GM23338 (cell line): Measurements from ENCODE around the gene SLC35D2. TPM values are rescaled to one million over a fixed set of nuclear protein-coding genes. Genes with fewer than 3 reads are reported as not detected.

ENCODE experiments used
- ATAC-seq: fragments of 200-7000 bp; cut with Tn5 transposase; 3 replicates; pipeline ENCODE4 v1.9.1; 2020
- DNase-seq: peaks from one replicate; pipeline ENCODE4 v3.0.0-alpha.2; 2015; ENCODE audit warnings: low spot score
- H2AFZ ChIP-seq: fragments of 200-600 bp; sonication (generic); 2 replicates; pipeline ENCODE4 v1.8.0; 2016; ENCODE audit warnings: antibody characterized with exemption, mild to moderate bottlenecking, moderate library complexity
- H3F3A ChIP-seq: fragments of 200-600 bp; sonication (generic); replicated peaks from 2 replicates; pipeline ENCODE4 v1.8.0; 2017; ENCODE audit warnings: antibody characterized with exemption, mixed run types, low read depth
- H3K27ac ChIP-seq: fragments of 200-600 bp; sonication (generic); 2 replicates; pipeline ENCODE4 v1.6.1; 2016; ENCODE audit warnings: low read depth
- H3K27me3 ChIP-seq: fragments of 200-600 bp; sonication (generic); 2 replicates; pipeline ENCODE4 v1.8.0; 2016; ENCODE audit warnings: mild to moderate bottlenecking, mixed run types, moderate library complexity; ENCODE audit not compliant: insufficient read depth
- H3K36me3 ChIP-seq: fragments of 200-600 bp; sonication (generic); 2 replicates; pipeline ENCODE4 v1.8.0; 2016; ENCODE audit warnings: mild to moderate bottlenecking; ENCODE audit not compliant: insufficient read depth
- H3K4me1 ChIP-seq: fragments of 200-600 bp; sonication (generic); 2 replicates; pipeline ENCODE4 v1.8.0; 2016; ENCODE audit warnings: mild to moderate bottlenecking, moderate library complexity; ENCODE audit not compliant: insufficient read depth
- H3K4me2 ChIP-seq: fragments of 200-600 bp; sonication (generic); 2 replicates; pipeline ENCODE4 v1.7.1; 2017; ENCODE audit warnings: mixed run types
- H3K4me3 ChIP-seq: fragments of 200-600 bp; sonication (generic); 2 replicates; pipeline ENCODE4 v1.6.1; 2016; ENCODE audit warnings: mixed run types
- H3K79me2 ChIP-seq: fragments of 200-600 bp; sonication (generic); replicated peaks from 2 replicates; pipeline ENCODE4 v1.8.0; 2017; ENCODE audit warnings: mild to moderate bottlenecking; ENCODE audit not compliant: insufficient read depth
- H3K9me2 ChIP-seq: fragments of 200-600 bp; sonication (generic); 2 replicates; pipeline ENCODE4 v1.8.0; 2017; ENCODE audit not compliant: insufficient read depth
- H4K20me1 ChIP-seq: fragments of 200-600 bp; sonication (generic); replicated peaks from 2 replicates; pipeline ENCODE4 v1.8.0; 2017; ENCODE audit warnings: mild to moderate bottlenecking; ENCODE audit not compliant: insufficient read depth
- H3K27ac Mint-ChIP-seq: 2 replicates; pipeline ENCODE4 v1.8.0; 2020; ENCODE audit warnings: inconsistent platforms, mild to moderate bottlenecking, moderate library complexity, mixed read lengths
- H3K27me3 Mint-ChIP-seq: 3 replicates; pipeline ENCODE4 v1.8.0; 2022; ENCODE audit warnings: low read depth, mild to moderate bottlenecking, moderate library complexity, mixed read lengths, inconsistent platforms; ENCODE audit not compliant: insufficient read depth, poor library complexity
- H3K36me3 Mint-ChIP-seq: 3 replicates; pipeline ENCODE4 v1.8.0; 2021; ENCODE audit warnings: low read depth, mild to moderate bottlenecking, inconsistent platforms, moderate library complexity, mixed read lengths
- H3K4me1 Mint-ChIP-seq: 3 replicates; pipeline ENCODE4 v1.8.0; 2020; ENCODE audit warnings: mild to moderate bottlenecking, inconsistent platforms, mixed read lengths
- H3K4me3 Mint-ChIP-seq: 3 replicates; pipeline ENCODE4 v1.8.0; 2021; ENCODE audit warnings: moderate library complexity, mild to moderate bottlenecking, inconsistent platforms, mixed read lengths
- H3K9me3 Mint-ChIP-seq: 3 replicates; pipeline ENCODE4 v1.8.0; 2020; ENCODE audit warnings: moderate library complexity, mild to moderate bottlenecking, inconsistent platforms, mixed read lengths
- CTCF ChIP-seq, 2 experiments: fragments of 200-600 bp in 1 of 2; sonication (generic) in 1 of 2; conservative IDR thresholded peaks; 2 replicates each; pipeline versions ENCODE4 v1.5.1 to v1.6.1; 2016 to 2017; ENCODE audit warnings: antibody characterized with exemption in 2 of 2, low read depth in 2 of 2, mild to moderate bottlenecking in 2 of 2, moderate library complexity in 1 of 2
- EZH2 ChIP-seq: fragments of 200-600 bp; sonication (generic); IDR thresholded peaks from one replicate; pipeline ENCODE4 v1.8.0; 2017; ENCODE audit warnings: antibody characterized with exemption, mild to moderate bottlenecking, low read depth; ENCODE audit not compliant: unreplicated experiment
- EZH2phosphoT487 ChIP-seq: fragments of 200-600 bp; sonication (generic); IDR thresholded peaks from one replicate; pipeline ENCODE4 v1.8.1; 2018; ENCODE audit warnings: antibody characterized with exemption; ENCODE audit not compliant: unreplicated experiment
- JUNB ChIP-seq: IDR thresholded peaks from one replicate; pipeline ENCODE4 v1.6.1; 2016; ENCODE audit warnings: antibody characterized with exemption; ENCODE audit not compliant: unreplicated experiment
- NANOG ChIP-seq: IDR thresholded peaks from 2 replicates; pipeline ENCODE4 v1.6.1; 2016; ENCODE audit warnings: antibody characterized with exemption, borderline replicate concordance
- REST ChIP-seq: IDR thresholded peaks from one replicate; pipeline ENCODE4 v1.6.1; 2018; ENCODE audit warnings: antibody characterized with exemption; ENCODE audit not compliant: unreplicated experiment
- STAT1 ChIP-seq: IDR thresholded peaks from one replicate; pipeline ENCODE4 v1.6.1; 2016; ENCODE audit warnings: antibody characterized with exemption; ENCODE audit not compliant: unreplicated experiment
- ZNF462 ChIP-seq: fragments of 250-450 bp; sonication (Bioruptor Pico); IDR thresholded peaks from 2 replicates; pipeline ENCODE4 v1.5.0; 2020; ENCODE audit warnings: mild to moderate bottlenecking, moderate library complexity
- polyA plus RNA-seq: library from polyadenylated mRNA; unstranded; fragments of >200 nt; fragmentation: Nextera tagmentation; extraction: Ambion mirVana; gene quantifications from 2 replicates; pipeline ENCODE4 v1.2.1, GENCODE V29; 2016
- total RNA-seq: library from RNA; depleted of rRNA; stranded (reverse); fragments of >200 nt; shearing (Covaris generic); gene quantifications from 2 replicates; pipeline ENCODE4 v1.2.3, GENCODE V29; 2014

The SLC35D2 gene
- total and polyA plus RNA-seq, 2 experiments from 2014 or later, result 8.2 to 14.4 TPM

- Mint-ChIP-seq H3K36me3 (no peaks in the 10 kb centered on the region), H3K4me3 (no peak overlapping the region), H3K4me1 (peaks cover 27% of the 10 kb centered on the region), H3K9me3 (no peaks in the 10 kb centered on the region), H3K27me3 (peaks cover 8% of the 10 kb centered on the region), H3K27ac (no peak overlapping the region)
- Histone ChIP-seq H3K36me3 (no peaks in the 10 kb centered on the region), H4K20me1 (no peaks in the 10 kb centered on the region), H2AFZ (no peak overlapping the region), H3K27ac (no peak overlapping the region), H3K79me2 (no peaks in the 10 kb centered on the region), H3F3A (peaks cover 3% of the 10 kb centered on the region), H3K4me1 (peaks cover 18% of the 10 kb centered on the region), H3K4me3 (no peak overlapping the region), H3K9me2 (no peaks in the 10 kb centered on the region), H3K4me2 (no peak overlapping the region), H3K27me3 (no peaks in the 10 kb centered on the region)
- no peak for TF ChIP-seq CTCF (conservative IDR thresholded peaks at IDR 0.05; ENCODE audit: low read depth in 2 of 2)
- no peak for DNase-seq
- no peak for ATAC-seq
Observed at GRCh38 chr9:96381125-96381524, 2.4 kb downstream of the SLC35D2 start.

- no peaks in the 10 kb centered on the region for H3K9me3 Mint-ChIP-seq
- no peak for DNase-seq
- no peak overlapping the region for H3K27ac Mint-ChIP-seq
- TF ChIP-seq REST, result no peak
- TF ChIP-seq NANOG, result no peak
- TF ChIP-seq STAT1, result no peak
- no peak for TF ChIP-seq CTCF (conservative IDR thresholded peaks at IDR 0.05; ENCODE audit: low read depth in 2 of 2)
- TF ChIP-seq ZNF462, result no peak
- no peak for TF ChIP-seq EZH2phosphoT487
- TF ChIP-seq JUNB, result no peak
- no peak for TF ChIP-seq EZH2
Observed at GRCh38 chr9:96379461-96379860, 4.0 kb downstream of the SLC35D2 start.

More at GRCh38 chr9:96379461-96379860, 4.0 kb downstream of the SLC35D2 start:
- Histone ChIP-seq H3K36me3 (no peaks in the 10 kb centered on the region), H3K27me3 (no peaks in the 10 kb centered on the region), H4K20me1 (no peaks in the 10 kb centered on the region), H3K79me2 (no peaks in the 10 kb centered on the region), H3K4me1 (peaks cover 18% of the 10 kb centered on the region), H3K27ac (no peak overlapping the region), H3F3A (peaks cover 3% of the 10 kb centered on the region; the same call in 1 of the 2 replicates), H3K4me3 (no peak overlapping the region), H3K4me2 (no peak overlapping the region), H2AFZ (no peak overlapping the region), H3K9me2 (no peaks in the 10 kb centered on the region)
- H3K4me3 Mint-ChIP-seq, result no peak overlapping the region
- ATAC-seq, result no peak
- H3K36me3 Mint-ChIP-seq, result no peaks in the 10 kb centered on the region
- peaks cover 27% of the 10 kb centered on the region for H3K4me1 Mint-ChIP-seq
- H3K27me3 Mint-ChIP-seq, result peaks cover 8% of the 10 kb centered on the region
